HG03139 (cell line): Measurements from ENCODE around the gene RBBP9.
"Not testable (repeated sequence)": the region's sequence is repeated elsewhere in the genome, so short reads cannot be mapped to it uniquely, and the experiment has no call there.

Experiments used
- ATAC-seq: cut with Tn5 transposase; IDR thresholded peaks from one replicate; pipeline ENCODE4 v1.9.1; 2021; ENCODE audit not compliant: unreplicated experiment

RBBP9 gene

DNA sequence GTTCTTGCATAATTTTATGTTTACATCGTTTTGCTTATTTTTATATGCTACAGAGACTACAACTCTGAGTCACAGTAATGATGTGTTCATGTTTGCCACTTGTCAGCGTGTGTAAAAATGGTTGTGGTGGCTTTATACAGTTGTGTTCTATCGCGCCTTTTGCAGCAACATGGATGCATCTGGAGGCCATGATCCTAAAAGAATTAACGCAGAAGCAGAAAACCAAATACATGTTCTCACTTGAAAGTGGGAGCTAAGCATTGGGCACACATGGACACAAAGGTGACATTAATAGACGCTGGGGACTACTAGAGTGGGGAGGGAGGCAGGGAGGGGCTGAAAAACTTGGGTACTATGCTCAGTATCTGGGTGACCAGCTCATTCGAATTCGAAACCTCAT, 9.7 kb upstream of the RBBP9 start:
- ATAC-seq, result no peak

DNA sequence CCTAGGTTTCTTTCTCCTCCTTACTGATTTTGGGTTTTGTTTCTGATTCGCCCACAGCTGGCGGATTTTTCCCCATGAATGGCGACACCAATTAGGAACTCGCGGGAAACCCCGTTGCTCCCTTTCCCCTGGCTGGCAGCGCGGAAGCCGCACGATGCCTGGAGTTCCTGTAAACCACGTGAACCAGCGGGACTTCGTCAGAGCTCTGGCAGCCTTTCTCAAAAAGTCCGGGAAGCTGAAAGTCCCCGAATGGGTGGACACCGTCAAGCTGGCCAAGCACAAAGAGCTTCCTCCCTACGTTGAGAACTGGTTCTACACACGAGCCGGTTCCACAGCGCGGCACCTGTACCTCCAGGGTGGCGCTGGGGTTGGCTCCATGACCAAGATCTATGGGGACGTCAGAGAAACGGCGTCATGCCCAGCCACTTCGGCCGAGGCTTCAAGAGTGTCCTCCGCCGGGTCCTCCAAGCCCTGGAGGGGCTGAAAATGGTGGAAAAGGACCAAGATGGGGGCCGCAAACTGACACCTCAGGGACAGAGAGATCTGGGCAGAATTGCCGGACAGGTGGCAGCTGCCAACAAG, 7.5 kb upstream of the RBBP9 start:
- no peak for ATAC-seq

DNA sequence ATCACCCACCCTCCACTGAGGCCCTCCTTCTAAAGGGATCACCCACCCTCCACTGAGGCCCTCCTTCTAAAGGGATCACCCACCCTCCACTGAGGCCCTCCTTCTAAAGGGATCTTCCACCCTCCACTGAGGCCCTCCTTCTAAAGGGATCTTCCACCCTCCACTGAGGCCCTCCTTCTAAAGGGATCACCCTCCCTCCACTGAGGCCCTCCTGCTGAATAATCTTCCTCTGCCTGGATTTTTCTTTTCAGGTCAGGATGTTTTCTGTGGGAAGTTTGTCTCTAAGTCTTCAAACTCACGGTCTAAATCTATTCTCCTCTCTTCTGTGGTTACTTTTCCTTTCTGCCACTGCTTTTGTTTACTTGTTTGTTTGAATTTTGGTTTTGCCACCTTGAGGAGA, 4.6 kb upstream of the RBBP9 start:
- not testable (repeated sequence) for ATAC-seq

DNA sequence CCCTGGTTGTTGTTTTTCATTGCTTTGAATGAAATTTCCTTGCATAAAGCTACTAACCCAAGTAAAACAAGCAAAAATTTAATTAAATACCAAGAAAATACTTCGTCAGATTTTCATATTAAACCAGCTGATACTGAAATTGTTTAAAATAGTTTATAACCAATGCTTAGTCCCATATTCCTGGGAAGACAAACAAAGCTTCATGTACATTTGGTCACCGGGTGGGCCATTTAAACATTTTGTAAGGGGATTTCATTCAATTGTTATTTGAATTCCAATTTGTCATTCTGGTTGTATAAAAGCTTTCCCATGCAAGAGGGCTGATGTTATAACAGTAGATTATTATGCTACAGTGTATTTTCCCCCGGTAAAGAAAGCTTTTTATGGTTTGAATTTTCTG, 578 bp upstream of the RBBP9 start:
- no peak for ATAC-seq

DNA sequence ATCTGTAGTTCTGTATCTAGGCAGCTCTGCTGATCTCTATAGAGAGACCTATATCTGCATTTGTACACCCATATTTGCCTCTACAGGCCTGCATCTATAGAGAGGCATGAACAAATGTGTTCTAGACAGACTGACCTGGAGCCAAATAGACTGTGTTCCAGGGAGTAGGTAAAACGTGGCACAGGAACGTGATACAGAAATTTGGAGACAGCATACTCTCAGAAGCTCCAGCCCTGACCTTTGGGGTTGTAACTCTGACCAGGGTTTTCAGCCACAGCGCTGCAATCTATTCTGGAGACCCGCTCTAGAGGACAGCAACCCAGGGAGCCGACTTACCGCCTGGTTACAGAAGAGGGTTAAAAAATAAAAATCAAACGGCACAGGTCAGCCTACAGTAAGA, 983 bp downstream of the RBBP9 start:
- ATAC-seq, result no peak

DNA sequence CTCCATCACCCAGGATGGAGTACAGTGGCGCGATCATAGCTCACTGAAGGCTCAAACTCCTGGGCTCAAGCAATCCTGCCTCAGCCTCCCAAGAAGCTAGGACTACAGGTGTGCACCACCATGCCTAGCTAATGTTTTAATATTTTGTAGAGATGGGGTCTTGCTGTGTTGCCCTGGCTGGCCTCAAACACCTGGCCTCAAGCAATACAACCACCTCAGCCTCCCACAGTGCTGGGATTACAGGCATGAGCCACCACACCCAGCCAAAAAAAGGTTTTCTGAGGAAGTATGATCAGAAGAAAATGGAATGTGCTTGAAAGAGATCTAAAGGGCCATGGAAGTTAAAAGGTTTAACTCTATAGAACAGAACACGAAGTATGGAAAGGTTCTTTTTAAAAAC, 8.7 kb downstream of the RBBP9 start:
- no peak for ATAC-seq

DNA sequence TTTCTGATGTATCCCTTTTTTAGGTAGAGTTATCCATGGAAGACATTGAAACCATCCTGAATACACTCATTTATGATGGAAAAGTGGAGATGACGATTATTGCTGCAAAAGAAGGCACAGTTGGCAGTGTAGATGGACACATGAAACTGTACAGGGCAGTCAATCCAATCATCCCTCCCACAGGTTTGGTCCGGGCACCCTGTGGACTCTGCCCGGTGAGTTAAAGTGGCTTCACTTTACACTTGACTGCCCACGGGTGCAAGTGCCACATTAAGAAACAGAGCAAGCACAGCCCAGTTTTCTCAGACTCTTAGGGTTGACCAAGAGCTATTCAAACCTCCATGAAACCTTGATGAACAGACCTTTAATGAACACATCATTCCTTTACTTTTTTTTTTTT, 15.4 kb downstream of the RBBP9 start:
- ATAC-seq, result no peak

DNA sequence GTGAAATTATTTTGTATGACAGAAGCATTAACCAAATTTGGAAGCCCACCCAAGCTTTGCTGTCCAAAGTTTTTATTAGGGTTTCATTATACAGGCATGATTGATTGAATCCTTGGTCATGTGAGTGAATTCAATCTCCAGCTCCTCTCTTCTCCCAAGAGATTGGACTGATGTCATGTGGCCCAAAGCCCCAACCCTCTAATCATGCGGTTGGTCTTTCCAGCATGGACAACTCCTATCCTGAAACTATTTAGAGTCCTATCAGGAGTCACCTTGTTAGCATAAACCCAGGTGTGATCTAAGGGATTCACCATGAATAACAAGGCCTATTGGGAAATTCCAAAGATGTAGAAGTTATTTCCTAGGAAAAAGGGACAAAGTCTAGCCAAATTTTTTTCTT, 19.2 kb downstream of the RBBP9 start:
- ATAC-seq, result no peak

DNA sequence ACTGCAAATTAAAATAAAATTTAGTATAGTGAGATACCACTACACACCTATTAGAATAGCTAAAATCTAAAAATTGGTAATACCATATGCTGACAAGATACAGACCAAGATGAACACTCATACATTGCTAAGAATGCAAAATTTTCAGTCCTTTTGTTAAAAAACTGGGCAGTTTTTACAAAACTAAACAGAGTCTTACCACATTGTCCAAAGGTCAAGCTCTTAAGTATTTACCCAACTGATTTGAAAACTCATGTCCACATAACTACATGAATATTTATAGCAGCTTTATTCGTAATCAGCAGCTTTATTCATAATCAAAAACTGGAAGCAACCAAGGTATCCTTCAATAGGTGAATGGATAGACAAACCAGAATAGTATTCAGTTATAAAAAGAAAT, 19.8 kb downstream of the RBBP9 start:
- ATAC-seq, result no peak

DNA sequence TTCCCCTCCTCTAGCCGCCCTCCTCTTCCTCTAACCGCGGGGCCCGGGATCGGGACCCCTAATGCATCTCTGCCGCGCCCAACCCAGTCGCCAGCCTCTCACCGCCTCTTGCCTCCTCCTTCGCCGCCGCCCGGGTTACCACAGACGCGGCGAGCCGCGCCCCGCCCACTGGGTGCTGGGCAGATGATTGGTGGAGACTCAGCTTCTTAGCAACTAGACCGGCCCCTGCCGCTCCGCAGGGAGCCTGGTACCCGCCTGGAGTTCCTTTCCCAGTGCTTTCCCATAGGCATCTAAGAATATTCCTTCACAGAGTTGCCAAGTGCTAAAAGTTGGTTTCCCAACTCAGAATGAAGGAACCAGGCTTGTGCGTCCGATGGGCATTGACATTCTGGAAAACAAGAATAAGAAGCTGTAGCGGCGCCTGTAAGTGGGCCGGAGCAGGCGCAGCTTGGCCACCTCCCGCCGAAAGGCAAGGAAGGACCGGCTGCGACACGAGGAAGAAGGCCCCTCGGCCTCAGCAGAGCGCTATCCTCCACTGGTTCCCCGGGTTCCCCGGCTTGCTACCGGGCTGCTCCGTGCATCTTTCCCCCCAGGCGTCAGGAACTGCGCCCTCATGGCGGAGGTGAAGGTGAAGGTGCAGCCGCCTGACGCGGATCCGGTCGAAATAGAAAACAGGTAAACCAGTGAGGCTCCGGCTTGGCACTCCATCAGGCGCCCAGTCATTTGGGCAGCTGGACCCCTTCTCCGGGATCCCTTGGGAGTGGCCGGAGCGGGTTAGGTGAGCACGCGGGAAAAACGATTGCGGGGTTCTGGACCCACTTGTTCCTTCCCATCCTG, 29.9 kb downstream of the RBBP9 start, which contains the start of the genes DZANK1 and POLR3F:
Gene DZANK1, minus strand, starts transcription at position 137 of the 837 bp plus-strand sequence. CDS start 1,672 bp downstream, outside the sequence.
Gene POLR3F, plus strand, starts transcription at position 497 of the 837 bp plus-strand sequence. Its CDS starts 117 bp downstream, at position 614.
- ATAC-seq, result peak; percentile 95

DNA sequence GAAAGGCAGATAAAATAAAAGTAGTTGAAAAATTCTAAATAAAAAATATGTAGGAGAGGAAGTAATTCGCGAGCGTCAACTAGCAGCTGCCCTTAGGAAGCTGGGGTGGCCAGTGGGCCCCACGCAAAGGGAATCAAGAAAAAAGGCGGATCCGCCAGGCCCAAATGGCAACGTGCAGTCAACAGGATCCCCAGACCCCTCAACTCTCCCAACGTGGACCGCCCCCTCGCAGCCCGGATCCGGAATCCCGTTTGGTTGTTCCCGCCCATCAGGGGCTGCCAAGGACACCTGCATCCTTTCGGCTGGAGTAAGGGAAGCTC, 30.5 kb downstream of the RBBP9 start:
- ATAC-seq, result no peak

DNA sequence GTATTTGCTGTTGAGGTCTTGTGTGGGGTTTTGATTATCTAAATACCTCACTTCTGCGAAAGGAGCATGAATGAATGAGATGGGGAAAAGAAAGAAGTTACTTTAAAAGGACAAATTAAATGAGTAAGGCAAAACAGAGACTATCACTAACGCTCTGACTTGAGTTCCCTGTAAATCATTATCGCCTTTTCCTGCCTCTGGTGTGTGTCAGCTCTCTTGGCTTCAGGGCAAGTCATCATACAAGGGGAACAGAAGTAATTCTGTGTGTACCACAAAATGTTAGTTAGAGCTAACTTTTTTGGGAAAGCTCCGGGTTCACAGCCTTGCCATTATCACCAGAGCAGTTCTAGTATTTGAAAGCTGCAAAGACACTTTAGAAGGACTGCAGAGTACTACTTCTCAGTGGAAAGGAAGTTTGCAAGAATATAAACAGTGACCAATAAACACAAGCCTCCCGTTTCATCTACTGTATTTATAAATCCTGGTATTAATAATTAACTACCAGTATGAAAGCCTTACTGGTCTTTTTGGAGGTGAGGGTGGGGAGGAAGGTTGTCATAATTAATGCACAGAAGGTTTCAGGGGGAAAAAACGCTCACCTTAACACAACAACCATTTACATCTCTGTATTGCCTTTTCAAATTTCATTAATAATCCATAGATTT, 31.4 kb downstream of the RBBP9 start:
- no peak for ATAC-seq

DNA sequence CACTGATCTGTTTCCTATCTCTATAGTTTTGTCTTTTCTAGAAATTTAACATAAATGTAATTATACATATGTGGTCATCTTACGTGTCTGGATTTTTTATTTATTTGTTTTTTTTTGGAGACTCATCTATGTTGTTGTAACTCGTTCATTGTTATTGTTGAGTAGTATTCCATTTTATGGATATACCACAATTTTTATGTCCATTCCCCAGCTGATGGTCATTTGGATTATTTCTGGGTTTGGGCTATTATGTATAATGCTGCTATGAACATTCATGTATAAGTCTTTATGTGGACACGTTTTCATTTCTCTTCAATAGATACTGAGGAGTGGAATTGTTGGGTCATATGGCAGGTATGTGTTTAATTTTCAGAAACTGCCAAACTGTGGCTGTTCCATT, 40.4 kb downstream of the RBBP9 start:
- no peak for ATAC-seq

DNA sequence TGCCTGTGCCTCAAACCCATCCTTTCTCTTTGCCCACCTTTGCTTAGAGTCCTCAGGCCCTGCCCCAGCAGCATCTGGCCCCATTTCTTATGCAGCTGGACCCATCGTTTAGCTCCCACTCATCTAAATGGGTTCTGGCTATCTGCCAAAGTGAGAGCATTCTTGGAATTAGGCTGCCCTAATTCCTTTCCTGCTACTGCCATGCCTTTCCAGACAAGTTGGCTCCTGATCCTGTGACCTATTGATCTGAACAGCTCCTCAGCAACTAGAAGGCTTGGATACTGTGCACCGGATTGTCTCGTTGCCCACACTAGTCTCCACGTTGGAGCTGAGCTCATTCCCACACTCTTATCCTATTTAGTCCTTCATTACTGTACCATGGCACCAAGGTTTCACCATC, 53.1 kb downstream of the RBBP9 start:
- ATAC-seq, result no peak

DNA sequence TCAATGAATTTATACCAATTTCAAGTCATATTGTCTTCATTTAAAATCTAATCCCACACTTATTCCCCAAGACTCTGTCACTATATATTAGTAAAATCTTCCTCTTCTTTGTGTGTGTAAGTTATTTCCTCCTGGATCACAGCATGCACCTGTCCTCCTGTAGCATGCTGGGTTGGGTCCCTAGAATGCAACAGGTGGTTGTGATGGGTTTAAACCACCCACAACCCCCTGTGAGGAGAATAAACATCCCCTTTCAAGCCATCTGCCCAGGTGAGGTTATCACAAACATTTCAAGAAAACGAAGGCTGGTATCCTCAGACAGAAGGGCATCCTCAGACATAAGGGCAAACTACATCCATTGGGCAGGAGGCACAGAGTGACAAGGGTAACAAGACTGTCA, 56.6 kb downstream of the RBBP9 start:
- ATAC-seq, result no peak

DNA sequence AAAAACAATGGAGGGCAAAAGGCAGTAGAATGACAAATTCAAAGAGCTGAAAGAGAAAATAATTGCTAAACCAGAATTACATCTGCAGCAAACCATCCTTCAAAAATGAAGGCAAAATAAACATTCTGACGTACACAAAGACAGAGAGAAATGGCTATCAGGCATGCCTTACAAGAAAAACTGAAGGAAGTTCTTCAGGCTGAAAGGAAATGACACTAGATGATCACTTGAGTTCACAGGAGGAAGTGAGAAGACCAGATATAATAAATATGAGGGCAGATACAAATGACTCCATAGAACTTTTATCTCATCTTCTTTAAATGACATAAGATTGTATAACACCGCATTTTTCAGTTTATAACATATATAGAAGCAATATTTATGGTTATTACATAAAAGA, 60.2 kb downstream of the RBBP9 start:
- no peak for ATAC-seq
